Fibroblast of lung (primary cell): ENCODE results near the gene POLR2H. TPM values are rescaled to one million over a fixed set of nuclear protein-coding genes. Genes with fewer than 3 reads are reported as not detected.

ENCODE experiments used
- DNase-seq, 2 donors: peaks; one replicate each; pipeline versions ENCODE4 v3.0.0 to v3.0.0-alpha.2; 2010; ENCODE audit warnings: low read depth in 2 of 2
- H2AFZ ChIP-seq: 2 replicates; pipeline ENCODE4 v1.5.1; 2012; ENCODE audit warnings: low read length, control low read depth, inconsistent platforms
- H3K27ac ChIP-seq: 2 replicates; pipeline ENCODE4 v1.5.1; 2011; ENCODE audit warnings: low read length, control low read depth; ENCODE audit not compliant: insufficient read depth
- H3K27me3 ChIP-seq: 2 replicates; pipeline ENCODE4 v1.5.1; 2011; ENCODE audit warnings: mild to moderate bottlenecking, low read length; ENCODE audit not compliant: control insufficient read depth, insufficient read depth
- H3K36me3 ChIP-seq: 2 replicates; pipeline ENCODE4 v1.5.1; 2011; ENCODE audit warnings: low read length; ENCODE audit not compliant: control insufficient read depth, insufficient read depth
- H3K4me1 ChIP-seq: 2 replicates; pipeline ENCODE4 v1.5.1; 2011; ENCODE audit warnings: low read length; ENCODE audit not compliant: control insufficient read depth, insufficient read depth; ENCODE audit errors: extremely low read depth
- H3K4me2 ChIP-seq: 2 replicates; pipeline ENCODE4 v1.5.1; 2011; ENCODE audit warnings: low read length, control low read depth; ENCODE audit not compliant: insufficient read depth; ENCODE audit errors: extremely low read depth
- H3K4me3 ChIP-seq, 4 experiments: fragments of 200-600 bp in 1 of 4; sonication (generic) in 1 of 4; replicated peaks in 1 of 4; 2 replicates each; pipeline ENCODE4 v1.5.1; 2011 to 2016; ENCODE audit warnings: low read length in 4 of 4, low read depth in 3 of 4, mild to moderate bottlenecking in 3 of 4, control low read depth in 2 of 4, inconsistent platforms in 1 of 4, mixed read lengths in 1 of 4; ENCODE audit not compliant: insufficient read depth in 1 of 4; ENCODE audit errors: control extremely low read depth in 1 of 4
- H3K79me2 ChIP-seq: 2 replicates; pipeline ENCODE4 v1.5.1; 2012; ENCODE audit warnings: mild to moderate bottlenecking, low read length, inconsistent platforms; ENCODE audit not compliant: control insufficient read depth, insufficient read depth
- H3K9ac ChIP-seq: 2 replicates; pipeline ENCODE4 v1.5.1; 2011; ENCODE audit warnings: mild to moderate bottlenecking, low read length, control low read depth; ENCODE audit not compliant: insufficient read depth
- H3K9me3 ChIP-seq: 2 replicates; pipeline ENCODE4 v1.5.1; 2012; ENCODE audit warnings: low read depth, low read length; ENCODE audit not compliant: control insufficient read depth, insufficient read depth
- H4K20me1 ChIP-seq: 2 replicates; pipeline ENCODE4 v1.5.1; 2011; ENCODE audit warnings: low read length; ENCODE audit not compliant: control insufficient read depth, insufficient read depth; ENCODE audit errors: extremely low read depth
- CTCF ChIP-seq, 2 donors: IDR thresholded peaks in 1 of 2; conservative IDR thresholded peaks in 1 of 2; 1 replicate in 1 of 2; 2 replicates in 1 of 2; pipeline ENCODE4 v1.5.1; 2011 to 2012; ENCODE audit warnings: low read length in 2 of 2, control low read depth in 1 of 2, inconsistent platforms in 1 of 2, low read depth in 1 of 2, mild to moderate bottlenecking in 1 of 2
- EZH2 ChIP-seq: IDR thresholded peaks from 2 replicates; pipeline ENCODE4 v1.5.1; 2012; ENCODE audit warnings: low read length, control low read depth, mild to moderate bottlenecking; ENCODE audit errors: missing control alignments
- polyA plus RNA-seq, 2 donors: library from polyadenylated mRNA; depleted of rRNA in 1 of 2; stranded (reverse) in 1 of 2; unstranded in 1 of 2; fragments of >200 nt; gene quantifications; 2 replicates each; pipeline ENCODE4 v1.2.1, GENCODE V29; 2011 to 2012; ENCODE audit warnings: missing spikeins in 1 of 2
- total RNA-seq: library from RNA; depleted of rRNA; stranded (reverse); fragments of >200 nt; gene quantifications from 2 replicates; pipeline ENCODE4 v1.2.1, GENCODE V29; 2014

POLR2H gene
- total and polyA plus RNA-seq, 2 donors (not counting 1 experiment from before 2014, with no cell fraction given): 62.4 to 100 TPM

GRCh38 chr3:184360929-184361531, 480 bp upstream of the POLR2H start:
- peak overlapping the region; percentile 59 to 92 (median 84) for H3K4me3 ChIP-seq
- TF ChIP-seq CTCF (conservative IDR thresholded peaks at IDR 0.05 in 1 of 2, IDR thresholded peaks at IDR 0.05 in 1 of 2; ENCODE audit: low read depth in 1 of 2, low read length in 2 of 2) (no peak), EZH2 (no peak)
- H3K27ac ChIP-seq: peak overlapping the region; percentile 59
- no peaks in the 10 kb centered on the region for H3K27me3 ChIP-seq
- peak overlapping the region; percentile 100 for H3K4me2 ChIP-seq
- H3K9me3 ChIP-seq: no peaks in the 10 kb centered on the region
- no peaks in the 10 kb centered on the region for H4K20me1 ChIP-seq
- H3K79me2 ChIP-seq: peaks cover 16% of the 10 kb centered on the region
- DNase-seq: no peak
- no peaks in the 10 kb centered on the region for H3K36me3 ChIP-seq
- peak overlapping the region; percentile 96 for H3K9ac ChIP-seq
- peak overlapping the region; percentile 81 for H2AFZ ChIP-seq
- peaks cover 6% of the 10 kb centered on the region for H3K4me1 ChIP-seq

- DNase-seq: peak in 1 of 2 donors; percentile 68
- H3K9ac ChIP-seq: peak overlapping the region; percentile 96
- H3K9me3 ChIP-seq: no peaks in the 10 kb centered on the region
- peak overlapping the region; percentile 71 for H3K4me2 ChIP-seq
- H3K27ac ChIP-seq: peak overlapping the region; percentile 97
- H3K36me3 ChIP-seq: peaks cover 4% of the 10 kb centered on the region
- no peak for TF ChIP-seq CTCF (conservative IDR thresholded peaks at IDR 0.05 in 1 of 2, IDR thresholded peaks at IDR 0.05 in 1 of 2; ENCODE audit: low read depth in 1 of 2, low read length in 2 of 2)
- no peak for TF ChIP-seq EZH2
- H3K79me2 ChIP-seq: peaks cover 16% of the 10 kb centered on the region
- no peaks in the 10 kb centered on the region for H3K27me3 ChIP-seq
- H2AFZ ChIP-seq: peak overlapping the region; percentile 49
- peak overlapping the region; percentile 84 to 93 (median 86) for H3K4me3 ChIP-seq
- H3K4me1 ChIP-seq: peaks cover 6% of the 10 kb centered on the region
- H4K20me1 ChIP-seq: no peaks in the 10 kb centered on the region
These were observed 590 bp downstream of the POLR2H start for GRCh38 chr3:184361932-184362667.

- H3K4me2 ChIP-seq: peak overlapping the region; percentile 71
- DNase-seq: peak; percentile 95 to 98
- H3K9ac ChIP-seq: peak overlapping the region; percentile 96
- TF ChIP-seq EZH2 (no peak), CTCF (conservative IDR thresholded peaks at IDR 0.05 in 1 of 2, IDR thresholded peaks at IDR 0.05 in 1 of 2; ENCODE audit: low read depth in 1 of 2, low read length in 2 of 2) (peak; percentile 51 to 73)
- H2AFZ ChIP-seq: peak overlapping the region; percentile 90
- H3K4me1 ChIP-seq: peaks cover 7% of the 10 kb centered on the region
- H3K9me3 ChIP-seq: no peaks in the 10 kb centered on the region
- peak overlapping the region; percentile 84 to 93 (median 86) for H3K4me3 ChIP-seq
- peaks cover 16% of the 10 kb centered on the region for H3K79me2 ChIP-seq
- no peaks in the 10 kb centered on the region for H3K27me3 ChIP-seq
- peaks cover 6% of the 10 kb centered on the region for H3K36me3 ChIP-seq
- no peaks in the 10 kb centered on the region for H4K20me1 ChIP-seq
- H3K27ac ChIP-seq: peak overlapping the region; percentile 97
These were observed 1.4 kb downstream of the POLR2H start for GRCh38 chr3:184362668-184363546.
